ENCODE results near the gene POLR3E.

POLR3E gene

GRCh38 chr16:22375117-22375962, 78.1 kb downstream of the POLR3E start:
- peak overlapping the region; percentile 91 for H3K4me3 ChIP-seq (ENCODE audit: low read depth, low read length)
- DNase-seq (ENCODE audit: low read depth), result no peak

DNA sequence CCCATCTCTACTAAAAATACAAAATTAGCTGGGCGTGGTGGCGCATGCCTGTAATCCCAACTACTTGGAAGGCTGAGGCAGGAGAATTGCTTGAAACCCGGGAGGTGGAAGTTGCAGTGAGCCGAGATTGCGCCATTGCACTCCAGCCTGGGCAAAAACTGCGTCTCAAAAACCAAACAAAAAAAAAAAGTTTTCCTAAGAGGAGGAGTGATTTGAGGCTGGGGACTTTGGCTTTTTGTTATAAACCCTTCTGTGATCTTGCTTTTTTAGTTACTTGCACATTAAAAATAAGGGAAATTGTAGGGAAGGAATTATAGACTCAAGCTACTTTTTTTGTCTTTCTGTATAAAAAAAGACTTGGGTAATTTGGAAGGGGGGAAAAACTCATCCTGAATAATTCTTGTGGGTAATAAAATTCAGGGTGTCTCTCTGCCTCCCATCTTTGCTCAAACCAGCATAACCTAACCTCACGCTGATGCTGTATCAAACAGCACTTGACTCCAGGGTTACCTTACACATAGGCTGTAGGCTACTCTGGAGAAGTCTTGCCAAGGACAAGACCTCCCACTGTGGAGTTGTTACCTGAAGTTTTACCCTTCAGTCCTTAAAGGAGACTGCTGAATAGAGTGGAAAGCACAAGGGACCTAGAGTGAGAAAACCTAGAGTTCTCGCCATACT, 78.9 kb downstream of the POLR3E start:
- H3K4me3 ChIP-seq (ENCODE audit: low read depth, low read length), result no peak overlapping the region
- DNase-seq (ENCODE audit: low read depth), result no peak

GRCh38 chr16:22379656-22380055, 82.4 kb downstream of the POLR3E start:
- no peak for DNase-seq (ENCODE audit: low read depth)
- H3K4me3 ChIP-seq (ENCODE audit: low read depth, low read length), result no peak overlapping the region

- H3K4me3 ChIP-seq (ENCODE audit: low read depth, low read length), result no peak overlapping the region
- no peak for DNase-seq (ENCODE audit: low read depth)
Measured at GRCh38 chr16:22380529-22380928, 83.3 kb downstream of the POLR3E start.

GRCh38 chr16:22381392-22381791, 84.2 kb downstream of the POLR3E start:
- no peak for DNase-seq (ENCODE audit: low read depth)
- no peak overlapping the region for H3K4me3 ChIP-seq (ENCODE audit: low read depth, low read length)

DNA sequence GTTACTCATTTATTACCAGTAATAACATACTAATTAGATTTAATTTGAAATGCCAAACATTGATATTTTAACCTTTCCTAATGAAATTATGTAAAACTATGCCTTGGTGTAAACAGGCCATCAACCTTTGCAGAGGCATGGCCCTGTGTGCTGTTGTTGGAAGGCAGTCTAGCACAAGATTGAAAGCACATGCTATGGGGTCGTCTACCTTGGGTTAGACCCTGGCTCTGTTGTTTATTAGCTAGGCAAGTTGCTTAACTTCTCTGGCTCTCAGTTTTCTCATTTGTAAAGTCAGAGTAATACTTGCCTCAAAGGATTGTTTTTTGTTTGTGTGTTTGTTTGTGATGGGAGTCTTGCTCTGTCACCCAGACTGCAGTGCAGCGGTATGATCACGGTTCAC, 86.6 kb downstream of the POLR3E start:
- H3K4me3 ChIP-seq (ENCODE audit: low read depth, low read length), result no peak overlapping the region

More for the DNA sequence above, 86.6 kb downstream of the POLR3E start:
- DNase-seq (ENCODE audit: low read depth), result no peak

Measured in skeletal muscle cell (primary cell).